HAP-1 (cell line): ENCODE results near the gene ACOT7.
"Not testable (repeated sequence)": the region's sequence is repeated elsewhere in the genome, so short reads cannot be mapped to it uniquely, and the experiment has no call there.

Experiments used
- DNase-seq, 2 experiments: peaks; one replicate each; pipeline ENCODE4 v3.0.0-alpha.2; 2016 to 2020; ENCODE audit warnings: low spot score in 2 of 2
- H3K27me3 ChIP-seq: fragments of 250-450 bp; sonication (Bioruptor Pico); 2 replicates; pipeline ENCODE4 v1.5.1; 2020; ENCODE audit warnings: low read depth, mild to moderate bottlenecking, moderate library complexity
- H3K36me3 ChIP-seq: fragments of 250-450 bp; sonication (Bioruptor Pico); replicated peaks from 2 replicates; pipeline ENCODE4 v1.5.1; 2020; ENCODE audit warnings: mild to moderate bottlenecking
- H3K4me1 ChIP-seq: fragments of 250-450 bp; sonication (Bioruptor Pico); 2 replicates; pipeline ENCODE4 v1.5.1; 2020; ENCODE audit warnings: mild to moderate bottlenecking
- H3K4me3 ChIP-seq: fragments of 250-450 bp; sonication (Bioruptor Pico); 2 replicates; pipeline ENCODE4 v1.5.1; 2020; ENCODE audit warnings: mild to moderate bottlenecking, moderate library complexity
- H3K9me3 ChIP-seq: fragments of 250-450 bp; sonication (Bioruptor Pico); 2 replicates; pipeline ENCODE4 v1.5.1; 2020; ENCODE audit warnings: mild to moderate bottlenecking, moderate library complexity
- in situ Hi-C: fragments of 300-500 bp; cut with MboI; formaldehyde crosslinking; loops from 3 replicates; pipeline ENCODE4 v1.14.3; 2020; ENCODE audit warnings: low sequenced_read_pairs, inconsistent platforms, mixed read lengths

The ACOT7 gene

GRCh38 chr1:6222636-6223035 lies 170.9 kb downstream of the ACOT7 start:
- in situ Hi-C loops: no loop called here
- Histone ChIP-seq H3K36me3 (peaks cover 76% of the 10 kb centered on the region), H3K4me1 (no peaks in the 10 kb centered on the region), H3K9me3 (no peaks in the 10 kb centered on the region), H3K27me3 (no peaks in the 10 kb centered on the region), H3K4me3 (no peak overlapping the region)
- no peak for DNase-seq

- H3K27me3 ChIP-seq: no peaks in the 10 kb centered on the region
- H3K4me3 ChIP-seq: no peak overlapping the region
- no peaks in the 10 kb centered on the region for H3K4me1 ChIP-seq
- peaks cover 62% of the 10 kb centered on the region for H3K36me3 ChIP-seq
- no peaks in the 10 kb centered on the region for H3K9me3 ChIP-seq
- in situ Hi-C loops: no loop called here
- no peak for DNase-seq
These were observed 172.3 kb downstream of the ACOT7 start for GRCh38 chr1:6221210-6221784.

GRCh38 chr1:6220236-6220635 lies 173.3 kb downstream of the ACOT7 start:
- H3K9me3 ChIP-seq: no peaks in the 10 kb centered on the region
- no peak for DNase-seq
- H3K36me3 ChIP-seq: peaks cover 52% of the 10 kb centered on the region
- in situ Hi-C loops: no loop called here
- no peak overlapping the region for H3K4me3 ChIP-seq
- H3K4me1 ChIP-seq: no peaks in the 10 kb centered on the region
- no peaks in the 10 kb centered on the region for H3K27me3 ChIP-seq

GRCh38 chr1:6219641-6220040 lies 173.9 kb downstream of the ACOT7 start:
- H3K4me1 ChIP-seq, DNase-seq, H3K27me3 ChIP-seq, in situ Hi-C loops, H3K4me3 ChIP-seq, H3K9me3 ChIP-seq: not testable (repeated sequence)
- peaks cover 46% of the 10 kb centered on the region for H3K36me3 ChIP-seq

GRCh38 chr1:6218375-6219164 lies 175.0 kb downstream of the ACOT7 start:
- H3K27me3 ChIP-seq: no peaks in the 10 kb centered on the region
- no peak for DNase-seq
- H3K36me3 ChIP-seq: peaks cover 37% of the 10 kb centered on the region
- H3K9me3 ChIP-seq: no peaks in the 10 kb centered on the region
- in situ Hi-C loops: no loop called here
- H3K4me1 ChIP-seq: no peaks in the 10 kb centered on the region
- H3K4me3 ChIP-seq: no peak overlapping the region
